GM12878 (cell line): ENCODE results near the gene TRPV6. TPM values are rescaled to one million over a fixed set of nuclear protein-coding genes. Genes with fewer than 3 reads are reported as not detected.

Experiments used
- ATAC-seq: fragments of 200-7000 bp; cut with Tn5 transposase; 3 replicates; pipeline ENCODE4 v1.9.1; 2020; ENCODE audit warnings: mild to moderate bottlenecking, moderate library complexity
- BruUV-seq: library from RNA; stranded (reverse); fragments of 400-500 nt; replicated peaks from 2 replicates; lab custom pipeline; 2021; lab: Mats Ljungman, UMichigan
- CTCF ChIA-PET: fragments of 300-600 bp; sonication (Branson Sonifier 250); formaldehyde crosslinking; extraction: SDS; loops from one replicate; lab custom pipeline; 2021; ENCODE audit warnings: inconsistent platforms; lab: Yijun Ruan, JAX
- POLR2A ChIA-PET: fragments of 350-600 bp; formaldehyde crosslinking; extraction: SDS; loops from one replicate; lab custom pipeline; 2021; ENCODE audit warnings: inconsistent platforms; lab: Charles Lee
- RAD21 ChIA-PET: fragments of 300-600 bp; sonication (Branson Sonifier 250); formaldehyde crosslinking; loops from one replicate; lab custom pipeline; 2023; ENCODE audit warnings: antibody characterized with exemption; ENCODE audit not compliant: unreplicated experiment; lab: Charles Lee
- SMC1A ChIA-PET: fragments of 300-600 bp; sonication (Branson Sonifier 250); formaldehyde crosslinking; loops from one replicate; lab custom pipeline; 2023; ENCODE audit not compliant: unreplicated experiment, uncharacterized antibody; lab: Charles Lee
- DNase-seq: peaks from one replicate; pipeline ENCODE4 v3.0.0-alpha.2; 2011; ENCODE audit warnings: low read depth, low spot score
- FAIRE-seq: peaks from 3 replicates; lab custom pipeline; 2011; peaks lifted over from hg19 to GRCh38; lab: Jason Lieb, UNC
- H2AFZ ChIP-seq: 2 replicates; pipeline ENCODE4 v1.6.0; 2011; ENCODE audit warnings: low read depth, low read length, control low read depth; ENCODE audit not compliant: control insufficient read depth
- H3K27ac ChIP-seq: 2 replicates; pipeline ENCODE4 v1.5.1; 2011; ENCODE audit warnings: control low read depth; ENCODE audit not compliant: control insufficient read depth, insufficient read depth
- H3K27me3 ChIP-seq, 2 experiments: replicated peaks in 1 of 2; 2 replicates each; pipeline versions ENCODE4 v1.6.0 to v1.6.1; 2011; ENCODE audit warnings: low read length in 1 of 2; ENCODE audit not compliant: control insufficient read depth in 2 of 2, insufficient read depth in 2 of 2
- H3K36me3 ChIP-seq, 2 experiments: 2 replicates each; pipeline ENCODE4 v1.5.1; 2011; ENCODE audit warnings: low read length in 1 of 2; ENCODE audit not compliant: control insufficient read depth in 2 of 2, insufficient read depth in 2 of 2
- H3K4me1 ChIP-seq: 2 replicates; pipeline ENCODE4 v1.6.1; 2011; ENCODE audit warnings: mild to moderate bottlenecking, low read length, moderate library complexity, mixed read lengths; ENCODE audit not compliant: control insufficient read depth, insufficient read depth
- H3K4me2 ChIP-seq: 2 replicates; pipeline ENCODE4 v1.6.0; 2011; ENCODE audit warnings: control low read depth; ENCODE audit not compliant: control insufficient read depth, insufficient read depth
- H3K4me3 ChIP-seq: fragments of 200-600 bp; sonication (generic); 2 replicates; pipeline ENCODE4 v1.5.1; 2016
- H3K79me2 ChIP-seq: 2 replicates; pipeline ENCODE4 v1.6.0; 2011; ENCODE audit warnings: low read length; ENCODE audit not compliant: control insufficient read depth, insufficient read depth
- H3K9ac ChIP-seq: 2 replicates; pipeline ENCODE4 v1.8.0; 2011; ENCODE audit warnings: low read length, control low read depth, mixed read lengths; ENCODE audit not compliant: control insufficient read depth, insufficient read depth
- H3K9me3 ChIP-seq: replicated peaks from 3 replicates; pipeline ENCODE4 v1.5.1; 2011; ENCODE audit warnings: mild to moderate bottlenecking, low read length; ENCODE audit not compliant: control insufficient read depth, insufficient read depth
- H4K20me1 ChIP-seq: 2 replicates; pipeline ENCODE4 v1.6.0; 2011; ENCODE audit not compliant: control insufficient read depth, insufficient read depth
- ASH2L ChIP-seq: fragments of 300-600, 200-600 bp; sonication (generic); IDR thresholded peaks from 2 replicates; pipeline ENCODE4 v1.6.1; 2017; ENCODE audit warnings: low read depth, mild to moderate bottlenecking, borderline replicate concordance
- BRCA1 ChIP-seq: IDR thresholded peaks from 2 replicates; pipeline ENCODE4 v1.6.1; 2011; ENCODE audit warnings: low read depth, low read length, improper control_type of control experiment
- CHD1 ChIP-seq: IDR thresholded peaks from 2 replicates; pipeline ENCODE4 v1.6.1; 2012; ENCODE audit warnings: low read depth, low read length, improper control_type of control experiment
- CHD2 ChIP-seq: IDR thresholded peaks from 2 replicates; pipeline ENCODE4 v1.6.1; 2011; ENCODE audit warnings: low read depth, low read length, improper control_type of control experiment, borderline replicate concordance
- CREB1 ChIP-seq: IDR thresholded peaks from 2 replicates; pipeline ENCODE4 v1.6.1; 2012; ENCODE audit warnings: low read depth, mild to moderate bottlenecking, inconsistent platforms
- FOXM1 ChIP-seq: IDR thresholded peaks from 2 replicates; pipeline ENCODE4 v1.6.1; 2012; ENCODE audit warnings: low read depth, mild to moderate bottlenecking, inconsistent platforms, low read length, moderate library complexity
- HCFC1 ChIP-seq: fragments of 150-350 bp; IDR thresholded peaks from 2 replicates; pipeline ENCODE4 v1.6.1; 2014; ENCODE audit warnings: low read length
- KLF5 ChIP-seq: fragments of 450-650 bp; IDR thresholded peaks from 2 replicates; pipeline ENCODE4 v1.6.1; 2014; ENCODE audit warnings: mild to moderate bottlenecking; ENCODE audit not compliant: partially characterized antibody
- MEF2A ChIP-seq: IDR thresholded peaks from 2 replicates; pipeline ENCODE4 v1.6.1; 2011; ENCODE audit warnings: low read depth, mild to moderate bottlenecking, low read length, moderate library complexity; ENCODE audit not compliant: insufficient read depth
- MXI1 ChIP-seq: fragments of 150-350 bp; IDR thresholded peaks from 2 replicates; pipeline ENCODE4 v1.6.1; 2011; ENCODE audit warnings: low read depth, mild to moderate bottlenecking, inconsistent platforms, low read length, improper control_type of control experiment
- NBN ChIP-seq: fragments of 450-650 bp; IDR thresholded peaks from 2 replicates; pipeline ENCODE4 v1.6.1; 2016
- PAX8 ChIP-seq: fragments of 450-650 bp; IDR thresholded peaks from 2 replicates; pipeline ENCODE4 v1.6.1; 2017; ENCODE audit warnings: mild to moderate bottlenecking, moderate library complexity
- RELA ChIP-seq: fragments of 450-650 bp; IDR thresholded peaks from 2 replicates; pipeline ENCODE4 v1.8.0; 2014; ENCODE audit warnings: borderline replicate concordance; ENCODE audit not compliant: partially characterized antibody
- SKIL ChIP-seq: fragments of 450-650 bp; IDR thresholded peaks from 2 replicates; pipeline ENCODE4 v1.6.1; 2017; ENCODE audit warnings: mild to moderate bottlenecking, low read depth, inconsistent platforms; ENCODE audit not compliant: poor library complexity, severe bottlenecking
- TCF3 ChIP-seq: IDR thresholded peaks from 2 replicates; pipeline ENCODE4 v1.6.1; 2012; ENCODE audit warnings: low read depth, mild to moderate bottlenecking, low read length, borderline replicate concordance; ENCODE audit not compliant: insufficient read depth
- WRNIP1 ChIP-seq: IDR thresholded peaks from 2 replicates; pipeline ENCODE4 v1.6.1; 2011; ENCODE audit warnings: low read depth, low read length, improper control_type of control experiment, borderline replicate concordance
- ZBTB4 ChIP-seq: fragments of 450-650 bp; formaldehyde crosslinking; IDR thresholded peaks from 2 replicates; pipeline ENCODE4 v1.4.0; 2022; ENCODE audit warnings: mild to moderate bottlenecking, moderate library complexity
- WGBS: methylation state at CpG from one replicate; pipeline ENCODE4 v1.1.6; 2016; ENCODE audit warnings: low lambda C conversion rate; ENCODE audit not compliant: insufficient replicate concordance, insufficient coverage; ENCODE audit errors: missing lambda C conversion rate; 5-methylcytosine and 5-hydroxymethylcytosine counted together
- in situ Hi-C: fragments of 300-500 bp; cut with MboI; formaldehyde crosslinking; loops from 9 replicates; pipeline ENCODE4 v1.14.3; 2018; ENCODE audit warnings: mixed read lengths
- intact Hi-C: fragments of 100-400 bp; cut with micrococcal nuclease; formaldehyde crosslinking; loops from one replicate; pipeline ENCODE4 v1.14.2; 2022; ENCODE audit not compliant: unreplicated experiment
- polyA plus RNA-seq, 11 experiments: library from polyadenylated mRNA; depleted of rRNA in 4 of 11; unstranded in 6 of 11; stranded (reverse) in 5 of 11; fragments of >200 nt; fragmentation: Nextera tagmentation in 4 of 11; fragmentation: Illumina TruSeq in 1 of 11; extraction: Ambion mirVana in 4 of 11; extraction: Trizol in 1 of 11; gene quantifications; 1 replicate in 1 of 11; 2 replicates in 10 of 11; pipeline versions ENCODE4 v1.2.1 to v1.2.3, GENCODE V29; 2011 to 2016; ENCODE audit warnings: inconsistent platforms in 2 of 11, missing spikeins in 2 of 11, low read depth in 1 of 11
- total RNA-seq, 4 experiments: library from RNA; depleted of rRNA in 3 of 4; stranded (reverse); fragments of >200 nt in 3 of 4; fragmentation: Illumina TruSeq in 1 of 4; extraction: Trizol in 1 of 4; gene quantifications; 2 replicates each; pipeline versions ENCODE4 v1.2.1 to v1.2.3, GENCODE V29; 2013 to 2021
- TF ChIP-seq, protein P1 (sequence below): fragments of 450-650 bp; IDR thresholded peaks from 2 replicates; pipeline ENCODE4 v1.6.1; 2014; ENCODE audit warnings: mild to moderate bottlenecking

Gene TRPV6
- total and polyA plus RNA-seq, 10 of the 15 experiments (the other 5 are each of a cell fraction or from before 2014, with no cell fraction given) = not detected

DNA sequence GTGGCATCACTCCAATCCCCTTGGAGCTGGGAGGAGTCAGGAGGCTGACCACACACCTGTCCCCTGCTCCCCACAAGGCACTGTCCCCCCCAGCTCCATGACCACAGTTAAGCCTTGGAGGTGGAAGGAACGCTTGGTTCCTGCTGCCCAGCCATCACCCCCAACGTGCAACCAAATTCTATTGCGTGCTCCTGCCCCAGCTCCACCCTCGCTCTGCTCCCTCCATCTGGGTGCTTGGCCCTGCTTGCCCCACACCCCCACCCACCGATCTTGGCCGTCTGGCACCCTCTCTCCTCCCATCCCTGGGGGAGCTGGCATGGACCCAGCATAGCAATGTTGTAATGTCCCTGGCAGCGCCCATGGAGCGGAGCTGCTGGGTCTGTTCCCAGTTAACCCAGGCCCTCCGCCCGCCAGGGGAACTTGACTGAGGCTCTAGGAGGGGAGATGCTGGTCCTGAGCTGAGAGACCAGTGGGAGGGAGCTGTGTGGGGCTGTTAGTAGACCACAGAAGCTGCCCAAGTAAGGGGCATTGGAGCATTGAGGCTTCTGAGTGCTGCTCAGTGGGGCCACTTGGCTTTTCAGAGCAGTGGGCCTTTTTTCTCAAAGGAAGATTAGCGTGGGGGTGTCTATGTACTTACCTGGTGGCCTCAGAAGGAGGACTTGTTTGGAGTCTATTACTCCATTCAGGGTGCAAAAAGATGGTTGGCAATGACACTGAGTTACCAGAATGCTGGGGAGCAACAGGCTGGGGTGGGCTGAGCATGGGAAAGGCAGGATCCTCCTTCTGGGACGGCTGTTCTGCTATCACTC is 29.6 kb downstream of the TRPV6 start:
- Histone ChIP-seq H3K36me3 (no peaks in the 10 kb centered on the region), H3K4me1 (no peaks in the 10 kb centered on the region), H3K27me3 (peaks cover 0 to 9% of the 10 kb centered on the region in 2 experiments; a peak in 3 of 4 replicates), H3K27ac (no peak overlapping the region), H3K9me3 (no peaks in the 10 kb centered on the region), H3K4me2 (no peak overlapping the region), H2AFZ (no peak overlapping the region), H3K9ac (no peak overlapping the region), H3K4me3 (no peak overlapping the region), H3K79me2 (no peaks in the 10 kb centered on the region), H4K20me1 (no peaks in the 10 kb centered on the region)
- CTCF ChIA-PET = interaction anchor here (0.7 to 2.7 kb wide), 5 partner anchors 10 to 145 kb away, joined by 3 to 18 read pairs (median 3); no protein-coding TSS in a partner anchor
- in situ Hi-C loops (no loop called here), intact Hi-C loops (loop anchor here (2.0 kb wide), 1 partner anchor 359 kb away; no protein-coding TSS in a partner anchor)
- SMC1A ChIA-PET = interaction anchor here (1.0 to 1.6 kb wide), 2 partner anchors 24 to 147 kb away, joined by 4 to 6 read pairs; no protein-coding TSS in a partner anchor
- BruUV-seq = no TSS peak
- WGBS = 91% methylated on average over 12 of the region's 12 CpGs
- ATAC-seq (no peak), DNase-seq (no peak), FAIRE-seq (no peak)
- RAD21 ChIA-PET = interaction anchor here (0.9 to 1.1 kb wide), 2 partner anchors 17 to 43 kb away, joined by 3 read pairs; no protein-coding TSS in a partner anchor
- POLR2A ChIA-PET = no interaction called here
- TF ChIP-seq PAX8 (no peak), ASH2L (no peak), NBN (no peak), HCFC1 (no peak), CHD2 (no peak), CHD1 (no peak), BRCA1 (no peak), TCF3 (no peak), MEF2A (no peak), SKIL (no peak), KLF5 (no peak), CREB1 (no peak), RELA (no peak), WRNIP1 (no peak), ZBTB4 (CRISPR knock-in tag) (no peak), MXI1 (no peak), FOXM1 (no peak)
- TF ChIP-seq, protein P1, sequence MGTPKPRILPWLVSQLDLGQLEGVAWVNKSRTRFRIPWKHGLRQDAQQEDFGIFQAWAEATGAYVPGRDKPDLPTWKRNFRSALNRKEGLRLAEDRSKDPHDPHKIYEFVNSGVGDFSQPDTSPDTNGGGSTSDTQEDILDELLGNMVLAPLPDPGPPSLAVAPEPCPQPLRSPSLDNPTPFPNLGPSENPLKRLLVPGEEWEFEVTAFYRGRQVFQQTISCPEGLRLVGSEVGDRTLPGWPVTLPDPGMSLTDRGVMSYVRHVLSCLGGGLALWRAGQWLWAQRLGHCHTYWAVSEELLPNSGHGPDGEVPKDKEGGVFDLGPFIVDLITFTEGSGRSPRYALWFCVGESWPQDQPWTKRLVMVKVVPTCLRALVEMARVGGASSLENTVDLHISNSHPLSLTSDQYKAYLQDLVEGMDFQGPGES = no peak
